Endothelial cell of umbilical vein (primary cell): Measurements from ENCODE around the gene CDX1. TPM values are rescaled to one million over a fixed set of nuclear protein-coding genes. Genes with fewer than 3 reads are reported as not detected.

Experiments
- BruUV-seq: library from RNA; stranded (reverse); fragments of 400-500 nt; replicated peaks from 2 replicates; lab custom pipeline; 2021; lab: Mats Ljungman, UMichigan
- CTCF ChIA-PET: fragments of 300-600, 350-600 bp; sonication (Branson Sonifier 250); formaldehyde crosslinking; loops from one replicate; lab custom pipeline; 2021; ENCODE audit warnings: antibody characterized with exemption, inconsistent platforms; lab: Charles Lee
- POLR2A ChIA-PET: fragments of 300-600, 350-600 bp; sonication (Branson Sonifier 250); formaldehyde crosslinking; loops from one replicate; lab custom pipeline; 2021; ENCODE audit warnings: antibody characterized with exemption, inconsistent platforms; lab: Charles Lee
- DNase-seq: peaks from one replicate; pipeline ENCODE4 v3.0.0-alpha.2; 2011; ENCODE audit warnings: low read depth, low spot score
- FAIRE-seq: peaks from 2 replicates; lab custom pipeline; 2011; peaks lifted over from hg19 to GRCh38; lab: Jason Lieb, UNC
- H2AFZ ChIP-seq: 2 replicates; pipeline ENCODE4 v1.6.0; 2012; ENCODE audit warnings: low read depth, low read length, control low read depth, inconsistent platforms
- H3K27ac ChIP-seq: 2 replicates; pipeline ENCODE4 v1.5.1; 2011; ENCODE audit warnings: low read depth, mild to moderate bottlenecking, control low read depth, low read length, moderate library complexity; ENCODE audit not compliant: insufficient read depth
- H3K27me3 ChIP-seq, 2 experiments: 2 replicates each; pipeline versions ENCODE4 v1.6.0 to v1.6.1; 2011; ENCODE audit warnings: low read length in 2 of 2, mixed read lengths in 1 of 2; ENCODE audit not compliant: control insufficient read depth in 2 of 2, insufficient read depth in 2 of 2
- H3K36me3 ChIP-seq, 2 experiments: 2 replicates in 1 of 2; 3 replicates in 1 of 2; pipeline ENCODE4 v1.5.1; 2011; ENCODE audit warnings: low read length in 2 of 2, mild to moderate bottlenecking in 1 of 2, moderate library complexity in 1 of 2; ENCODE audit not compliant: control insufficient read depth in 2 of 2, insufficient read depth in 2 of 2; ENCODE audit errors: extremely low read depth in 1 of 2
- H3K4me1 ChIP-seq: 3 replicates; pipeline ENCODE4 v1.5.1; 2011; ENCODE audit warnings: mild to moderate bottlenecking, low read length; ENCODE audit not compliant: control insufficient read depth, insufficient read depth; ENCODE audit errors: extremely low read depth
- H3K4me2 ChIP-seq: 2 replicates; pipeline ENCODE4 v1.6.1; 2011; ENCODE audit warnings: low read length, control low read depth, mixed read lengths; ENCODE audit not compliant: insufficient read depth
- H3K4me3 ChIP-seq, 3 experiments: fragments of 200-600 bp in 1 of 3; sonication (generic), shearing (Covaris generic) in 1 of 3; replicated peaks in 1 of 3; 2 replicates each; pipeline ENCODE4 v1.5.1; 2011 to 2016; ENCODE audit warnings: control low read depth in 3 of 3, low read length in 3 of 3, mild to moderate bottlenecking in 2 of 3, inconsistent platforms in 1 of 3, low read depth in 1 of 3, moderate library complexity in 1 of 3; ENCODE audit not compliant: insufficient read depth in 1 of 3
- H3K79me2 ChIP-seq: 2 replicates; pipeline ENCODE4 v1.6.0; 2012; ENCODE audit warnings: low read length, inconsistent platforms; ENCODE audit not compliant: control insufficient read depth, insufficient read depth
- H3K9ac ChIP-seq: replicated peaks from 2 replicates; pipeline ENCODE3; 2011; ENCODE audit warnings: low read length, control low read depth; ENCODE audit not compliant: insufficient read depth; ENCODE audit errors: extremely low read depth
- H3K9me1 ChIP-seq: replicated peaks from 3 replicates; pipeline ENCODE4 v1.6.0; 2011; ENCODE audit warnings: mild to moderate bottlenecking, low read length; ENCODE audit not compliant: control insufficient read depth, insufficient read depth; ENCODE audit errors: extremely low read depth
- H3K9me3 ChIP-seq: replicated peaks from 2 replicates; pipeline ENCODE4 v1.5.1; 2012; ENCODE audit warnings: low read length, inconsistent platforms; ENCODE audit not compliant: control insufficient read depth, insufficient read depth
- H4K20me1 ChIP-seq: replicated peaks from 2 replicates; pipeline ENCODE3; 2011; ENCODE audit warnings: mild to moderate bottlenecking, low read length; ENCODE audit not compliant: control insufficient read depth, insufficient read depth; ENCODE audit errors: extremely low read depth
- CTCF ChIP-seq, 2 donors: IDR thresholded peaks; 1 replicate in 1 of 2; 2 replicates in 1 of 2; pipeline ENCODE4 v1.5.1; 2011; ENCODE audit warnings: low read length in 2 of 2, mild to moderate bottlenecking in 2 of 2, moderate library complexity in 2 of 2, control low read depth in 1 of 2, inconsistent platforms in 1 of 2, low read depth in 1 of 2; ENCODE audit not compliant: insufficient read depth in 1 of 2; ENCODE audit errors: extremely low read depth in 1 of 2
- EZH2 ChIP-seq: IDR thresholded peaks from 2 replicates; pipeline ENCODE4 v1.6.1; 2012; ENCODE audit warnings: borderline replicate concordance, low read depth, mild to moderate bottlenecking, moderate library complexity, low read length, inconsistent platforms; ENCODE audit not compliant: severe bottlenecking
- FOS ChIP-seq: IDR thresholded peaks from 2 replicates; pipeline ENCODE4 v1.6.1; 2011; ENCODE audit warnings: mild to moderate bottlenecking, low read length, moderate library complexity, borderline replicate concordance; ENCODE audit not compliant: insufficient read depth
- GATA2 ChIP-seq: IDR thresholded peaks from 2 replicates; pipeline ENCODE4 v1.7.0; 2011; ENCODE audit warnings: low read depth, mild to moderate bottlenecking, moderate library complexity, mixed read lengths, low read length; ENCODE audit not compliant: insufficient read length, insufficient read depth
- JUN ChIP-seq: IDR thresholded peaks from 2 replicates; pipeline ENCODE4 v1.6.1; 2011; ENCODE audit warnings: borderline replicate concordance, low read depth; ENCODE audit not compliant: insufficient read length, insufficient read depth
- MYC ChIP-seq: IDR thresholded peaks from one replicate; pipeline ENCODE4 v1.6.1; 2011; ENCODE audit warnings: mild to moderate bottlenecking, low read depth, low read length
- POLR2A ChIP-seq: IDR thresholded peaks from 2 replicates; pipeline ENCODE4 v1.6.1; 2012; ENCODE audit warnings: low read depth, mild to moderate bottlenecking, control low read depth, low read length
- POLR2AphosphoS5 ChIP-seq: IDR thresholded peaks from 2 replicates; pipeline ENCODE4 v1.6.1; 2012; ENCODE audit warnings: low read depth, mild to moderate bottlenecking, control low read depth, low read length, moderate library complexity; ENCODE audit not compliant: insufficient read depth
- dilution Hi-C: fragments of 300-500 bp; cut with MboI; formaldehyde crosslinking; loops from one replicate; pipeline ENCODE4 v1.15.0; 2019; ENCODE audit warnings: low sequenced_read_pairs; ENCODE audit not compliant: extremely low pct_ligation_motif_present
- intact Hi-C: fragments of 100-400 bp; cut with micrococcal nuclease; formaldehyde crosslinking; loops from one replicate; pipeline ENCODE4 v1.10.0; 2022
- polyA plus RNA-seq, 4 experiments: library from polyadenylated mRNA; depleted of rRNA in 3 of 4; stranded (reverse) in 3 of 4; unstranded in 1 of 4; fragments of >200 nt; gene quantifications; 2 replicates each; pipeline versions ENCODE4 v1.2.1 to v1.2.3, GENCODE V29; 2011 to 2012; ENCODE audit warnings: missing spikeins in 1 of 4
- total RNA-seq: library from RNA; stranded (reverse); gene quantifications from 2 replicates; pipeline ENCODE4 v1.2.3, GENCODE V29; 2021
- TF ChIP-seq, protein P1 (sequence below): IDR thresholded peaks from 2 replicates; pipeline ENCODE4 v1.6.1; 2011; ENCODE audit not compliant: insufficient read depth, insufficient read length

The CDX1 gene
- total and polyA plus RNA-seq, 2 donors (not counting 3 experiments of a cell fraction or from before 2014, with no cell fraction given), result not detected

DNA sequence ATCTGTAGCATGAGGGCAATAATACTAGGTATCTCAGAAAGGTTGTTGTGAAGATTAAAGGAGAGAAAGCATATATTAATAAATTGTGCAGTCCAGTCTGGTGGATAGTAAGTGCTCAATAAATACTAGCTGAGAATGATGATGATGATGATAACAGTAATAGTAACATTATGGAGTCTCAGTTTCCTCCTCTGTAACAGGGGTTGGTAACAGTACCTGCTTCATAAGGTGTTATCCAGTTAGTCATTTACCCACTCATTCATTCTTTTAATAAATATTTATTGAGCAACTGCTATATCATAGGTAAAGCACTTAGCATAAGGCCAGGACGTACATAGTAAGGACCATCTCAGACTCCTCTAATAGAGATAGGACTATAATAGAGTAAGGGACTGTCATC lies 30.9 kb downstream of the CDX1 start:
- Histone ChIP-seq H2AFZ (no peak overlapping the region), H3K9me1 (no peaks in the 10 kb centered on the region), H3K27me3 (peaks cover 11 to 15% of the 10 kb centered on the region in 2 experiments), H3K36me3 (no peaks in the 10 kb centered on the region), H3K4me2 (no peak overlapping the region), H3K9me3 (no peaks in the 10 kb centered on the region), H3K9ac (no peak overlapping the region), H4K20me1 (no peaks in the 10 kb centered on the region), H3K4me3 (no peak overlapping the region), H3K79me2 (no peaks in the 10 kb centered on the region), H3K27ac (no peak overlapping the region), H3K4me1 (no peaks in the 10 kb centered on the region)
- no peak for TF ChIP-seq POLR2A
- TF ChIP-seq EZH2, result no peak
- TF ChIP-seq JUN, result no peak
- TF ChIP-seq, protein P1, sequence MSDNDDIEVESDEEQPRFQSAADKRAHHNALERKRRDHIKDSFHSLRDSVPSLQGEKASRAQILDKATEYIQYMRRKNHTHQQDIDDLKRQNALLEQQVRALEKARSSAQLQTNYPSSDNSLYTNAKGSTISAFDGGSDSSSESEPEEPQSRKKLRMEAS, result no peak
- TF ChIP-seq CTCF (IDR thresholded peaks at IDR 0.05; ENCODE audit: extremely low read depth in 1 of 2, insufficient read depth in 1 of 2, low read depth in 1 of 2, low read length in 2 of 2), result no peak
- no peak for TF ChIP-seq POLR2AphosphoS5
- no peak for TF ChIP-seq FOS
- TF ChIP-seq MYC, result no peak
- TF ChIP-seq GATA2, result no peak
- dilution Hi-C loops (no loop called here), intact Hi-C loops (no loop called here)
- POLR2A ChIA-PET, result no interaction called here
- no TSS peak for BruUV-seq
- no peak for FAIRE-seq
- no peak for DNase-seq
- CTCF ChIA-PET, result interaction anchor here (1.2 kb wide), 1 partner anchor 35 kb away, joined by 4 read pairs; no protein-coding TSS in a partner anchor
